GM23338 (cell line): ENCODE measurements around the gene COPS6. TPM values are rescaled to one million over a fixed set of nuclear protein-coding genes. Genes with fewer than 3 reads are reported as not detected.

Experiments
- ATAC-seq: fragments of 200-7000 bp; cut with Tn5 transposase; 3 replicates; pipeline ENCODE4 v1.9.1; 2020
- DNase-seq: peaks from one replicate; pipeline ENCODE4 v3.0.0-alpha.2; 2015; ENCODE audit warnings: low spot score
- H2AFZ ChIP-seq: fragments of 200-600 bp; sonication (generic); 2 replicates; pipeline ENCODE4 v1.8.0; 2016; ENCODE audit warnings: antibody characterized with exemption, mild to moderate bottlenecking, moderate library complexity
- H3F3A ChIP-seq: fragments of 200-600 bp; sonication (generic); replicated peaks from 2 replicates; pipeline ENCODE4 v1.8.0; 2017; ENCODE audit warnings: antibody characterized with exemption, mixed run types, low read depth
- H3K27ac ChIP-seq: fragments of 200-600 bp; sonication (generic); 2 replicates; pipeline ENCODE4 v1.6.1; 2016; ENCODE audit warnings: low read depth
- H3K27me3 ChIP-seq: fragments of 200-600 bp; sonication (generic); 2 replicates; pipeline ENCODE4 v1.8.0; 2016; ENCODE audit warnings: mild to moderate bottlenecking, mixed run types, moderate library complexity; ENCODE audit not compliant: insufficient read depth
- H3K36me3 ChIP-seq: fragments of 200-600 bp; sonication (generic); 2 replicates; pipeline ENCODE4 v1.8.0; 2016; ENCODE audit warnings: mild to moderate bottlenecking; ENCODE audit not compliant: insufficient read depth
- H3K4me1 ChIP-seq: fragments of 200-600 bp; sonication (generic); 2 replicates; pipeline ENCODE4 v1.8.0; 2016; ENCODE audit warnings: mild to moderate bottlenecking, moderate library complexity; ENCODE audit not compliant: insufficient read depth
- H3K4me2 ChIP-seq: fragments of 200-600 bp; sonication (generic); 2 replicates; pipeline ENCODE4 v1.7.1; 2017; ENCODE audit warnings: mixed run types
- H3K4me3 ChIP-seq: fragments of 200-600 bp; sonication (generic); 2 replicates; pipeline ENCODE4 v1.6.1; 2016; ENCODE audit warnings: mixed run types
- H3K79me2 ChIP-seq: fragments of 200-600 bp; sonication (generic); replicated peaks from 2 replicates; pipeline ENCODE4 v1.8.0; 2017; ENCODE audit warnings: mild to moderate bottlenecking; ENCODE audit not compliant: insufficient read depth
- H3K9me2 ChIP-seq: fragments of 200-600 bp; sonication (generic); 2 replicates; pipeline ENCODE4 v1.8.0; 2017; ENCODE audit not compliant: insufficient read depth
- H4K20me1 ChIP-seq: fragments of 200-600 bp; sonication (generic); replicated peaks from 2 replicates; pipeline ENCODE4 v1.8.0; 2017; ENCODE audit warnings: mild to moderate bottlenecking; ENCODE audit not compliant: insufficient read depth
- H3K27ac Mint-ChIP-seq: 2 replicates; pipeline ENCODE4 v1.8.0; 2020; ENCODE audit warnings: inconsistent platforms, mild to moderate bottlenecking, moderate library complexity, mixed read lengths
- H3K27me3 Mint-ChIP-seq: 3 replicates; pipeline ENCODE4 v1.8.0; 2022; ENCODE audit warnings: low read depth, mild to moderate bottlenecking, moderate library complexity, mixed read lengths, inconsistent platforms; ENCODE audit not compliant: insufficient read depth, poor library complexity
- H3K36me3 Mint-ChIP-seq: 3 replicates; pipeline ENCODE4 v1.8.0; 2021; ENCODE audit warnings: low read depth, mild to moderate bottlenecking, inconsistent platforms, moderate library complexity, mixed read lengths
- H3K4me1 Mint-ChIP-seq: 3 replicates; pipeline ENCODE4 v1.8.0; 2020; ENCODE audit warnings: mild to moderate bottlenecking, inconsistent platforms, mixed read lengths
- H3K4me3 Mint-ChIP-seq: 3 replicates; pipeline ENCODE4 v1.8.0; 2021; ENCODE audit warnings: moderate library complexity, mild to moderate bottlenecking, inconsistent platforms, mixed read lengths
- H3K9me3 Mint-ChIP-seq: 3 replicates; pipeline ENCODE4 v1.8.0; 2020; ENCODE audit warnings: moderate library complexity, mild to moderate bottlenecking, inconsistent platforms, mixed read lengths
- CREB1 ChIP-seq: fragments of 250-450 bp; sonication (Bioruptor Pico); IDR thresholded peaks from 2 replicates; pipeline ENCODE4 v1.5.0; 2020; ENCODE audit warnings: low read depth, mild to moderate bottlenecking, moderate library complexity
- EZH2 ChIP-seq: fragments of 200-600 bp; sonication (generic); IDR thresholded peaks from one replicate; pipeline ENCODE4 v1.8.0; 2017; ENCODE audit warnings: antibody characterized with exemption, mild to moderate bottlenecking, low read depth; ENCODE audit not compliant: unreplicated experiment
- EZH2phosphoT487 ChIP-seq: fragments of 200-600 bp; sonication (generic); IDR thresholded peaks from one replicate; pipeline ENCODE4 v1.8.1; 2018; ENCODE audit warnings: antibody characterized with exemption; ENCODE audit not compliant: unreplicated experiment
- JUNB ChIP-seq: IDR thresholded peaks from one replicate; pipeline ENCODE4 v1.6.1; 2016; ENCODE audit warnings: antibody characterized with exemption; ENCODE audit not compliant: unreplicated experiment
- NANOG ChIP-seq: IDR thresholded peaks from 2 replicates; pipeline ENCODE4 v1.6.1; 2016; ENCODE audit warnings: antibody characterized with exemption, borderline replicate concordance
- POLR2AphosphoS5 ChIP-seq: IDR thresholded peaks from 2 replicates; pipeline ENCODE4 v1.6.1; 2016; ENCODE audit warnings: antibody characterized with exemption, low read depth
- ZNF114 ChIP-seq: fragments of 250-450 bp; sonication (Bioruptor Pico); IDR thresholded peaks from 2 replicates; pipeline ENCODE4 v1.5.0; 2020; ENCODE audit warnings: mild to moderate bottlenecking, moderate library complexity
- ZNF331 ChIP-seq: fragments of 250-450 bp; sonication (Bioruptor Pico); IDR thresholded peaks from 2 replicates; pipeline ENCODE4 v1.5.0; 2020; ENCODE audit warnings: low read depth, mild to moderate bottlenecking, moderate library complexity
- polyA plus RNA-seq: library from polyadenylated mRNA; unstranded; fragments of >200 nt; fragmentation: Nextera tagmentation; extraction: Ambion mirVana; gene quantifications from 2 replicates; pipeline ENCODE4 v1.2.1, GENCODE V29; 2016
- total RNA-seq: library from RNA; depleted of rRNA; stranded (reverse); fragments of >200 nt; shearing (Covaris generic); gene quantifications from 2 replicates; pipeline ENCODE4 v1.2.3, GENCODE V29; 2014
- TF ChIP-seq, protein P1 (sequence below): IDR thresholded peaks from one replicate; pipeline ENCODE4 v1.6.1; 2018; ENCODE audit warnings: antibody characterized with exemption; ENCODE audit not compliant: unreplicated experiment
- TF ChIP-seq, protein P2 (sequence below), 2 experiments: fragments of 200-600 bp in 1 of 2; sonication (generic) in 1 of 2; conservative IDR thresholded peaks; 2 replicates each; pipeline versions ENCODE4 v1.5.1 to v1.6.1; 2016 to 2017; ENCODE audit warnings: antibody characterized with exemption in 2 of 2, low read depth in 2 of 2, mild to moderate bottlenecking in 2 of 2, moderate library complexity in 1 of 2
- TF ChIP-seq, protein P3 (sequence below): fragments of 250-450 bp; sonication (Bioruptor Pico); IDR thresholded peaks from 2 replicates; pipeline ENCODE4 v1.5.0; 2020; ENCODE audit warnings: mild to moderate bottlenecking, moderate library complexity

The COPS6 gene
- total and polyA plus RNA-seq, 2 experiments from 2014 or later: 89.8 to 198 TPM

DNA sequence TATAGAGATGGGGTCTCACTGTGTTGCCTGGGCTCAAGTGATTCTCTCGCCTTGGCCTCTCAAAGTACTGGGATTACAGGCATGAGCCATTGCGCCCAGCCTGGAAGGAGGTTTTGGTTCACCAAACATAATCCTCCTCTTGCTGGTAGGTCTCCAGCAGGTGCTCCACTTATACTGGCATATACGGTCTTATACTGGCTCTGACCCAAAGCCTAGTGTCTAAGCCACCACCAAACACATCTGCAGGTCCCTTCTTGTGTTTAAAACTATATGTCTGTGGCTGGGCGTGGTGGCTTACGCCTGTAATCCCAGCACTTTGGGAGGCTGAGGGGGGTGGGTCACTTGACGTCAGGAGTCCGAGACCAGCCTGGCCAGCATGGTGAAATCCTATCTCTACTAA, 43.4 kb downstream of the COPS6 start:
- H3K4me1 Mint-ChIP-seq: peaks cover 11% of the 10 kb centered on the region
- H3K4me1 ChIP-seq: peaks cover 4% of the 10 kb centered on the region; the same call in 1 of the 2 replicates
- TF ChIP-seq, protein P1, sequence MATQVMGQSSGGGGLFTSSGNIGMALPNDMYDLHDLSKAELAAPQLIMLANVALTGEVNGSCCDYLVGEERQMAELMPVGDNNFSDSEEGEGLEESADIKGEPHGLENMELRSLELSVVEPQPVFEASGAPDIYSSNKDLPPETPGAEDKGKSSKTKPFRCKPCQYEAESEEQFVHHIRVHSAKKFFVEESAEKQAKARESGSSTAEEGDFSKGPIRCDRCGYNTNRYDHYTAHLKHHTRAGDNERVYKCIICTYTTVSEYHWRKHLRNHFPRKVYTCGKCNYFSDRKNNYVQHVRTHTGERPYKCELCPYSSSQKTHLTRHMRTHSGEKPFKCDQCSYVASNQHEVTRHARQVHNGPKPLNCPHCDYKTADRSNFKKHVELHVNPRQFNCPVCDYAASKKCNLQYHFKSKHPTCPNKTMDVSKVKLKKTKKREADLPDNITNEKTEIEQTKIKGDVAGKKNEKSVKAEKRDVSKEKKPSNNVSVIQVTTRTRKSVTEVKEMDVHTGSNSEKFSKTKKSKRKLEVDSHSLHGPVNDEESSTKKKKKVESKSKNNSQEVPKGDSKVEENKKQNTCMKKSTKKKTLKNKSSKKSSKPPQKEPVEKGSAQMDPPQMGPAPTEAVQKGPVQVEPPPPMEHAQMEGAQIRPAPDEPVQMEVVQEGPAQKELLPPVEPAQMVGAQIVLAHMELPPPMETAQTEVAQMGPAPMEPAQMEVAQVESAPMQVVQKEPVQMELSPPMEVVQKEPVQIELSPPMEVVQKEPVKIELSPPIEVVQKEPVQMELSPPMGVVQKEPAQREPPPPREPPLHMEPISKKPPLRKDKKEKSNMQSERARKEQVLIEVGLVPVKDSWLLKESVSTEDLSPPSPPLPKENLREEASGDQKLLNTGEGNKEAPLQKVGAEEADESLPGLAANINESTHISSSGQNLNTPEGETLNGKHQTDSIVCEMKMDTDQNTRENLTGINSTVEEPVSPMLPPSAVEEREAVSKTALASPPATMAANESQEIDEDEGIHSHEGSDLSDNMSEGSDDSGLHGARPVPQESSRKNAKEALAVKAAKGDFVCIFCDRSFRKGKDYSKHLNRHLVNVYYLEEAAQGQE: no peak
- TF ChIP-seq EZH2: no peak
- no peak for TF ChIP-seq EZH2phosphoT487
- no peak for TF ChIP-seq POLR2AphosphoS5
- no peak for TF ChIP-seq ZNF331 (CRISPR knock-in tag)
- TF ChIP-seq, protein P2, sequence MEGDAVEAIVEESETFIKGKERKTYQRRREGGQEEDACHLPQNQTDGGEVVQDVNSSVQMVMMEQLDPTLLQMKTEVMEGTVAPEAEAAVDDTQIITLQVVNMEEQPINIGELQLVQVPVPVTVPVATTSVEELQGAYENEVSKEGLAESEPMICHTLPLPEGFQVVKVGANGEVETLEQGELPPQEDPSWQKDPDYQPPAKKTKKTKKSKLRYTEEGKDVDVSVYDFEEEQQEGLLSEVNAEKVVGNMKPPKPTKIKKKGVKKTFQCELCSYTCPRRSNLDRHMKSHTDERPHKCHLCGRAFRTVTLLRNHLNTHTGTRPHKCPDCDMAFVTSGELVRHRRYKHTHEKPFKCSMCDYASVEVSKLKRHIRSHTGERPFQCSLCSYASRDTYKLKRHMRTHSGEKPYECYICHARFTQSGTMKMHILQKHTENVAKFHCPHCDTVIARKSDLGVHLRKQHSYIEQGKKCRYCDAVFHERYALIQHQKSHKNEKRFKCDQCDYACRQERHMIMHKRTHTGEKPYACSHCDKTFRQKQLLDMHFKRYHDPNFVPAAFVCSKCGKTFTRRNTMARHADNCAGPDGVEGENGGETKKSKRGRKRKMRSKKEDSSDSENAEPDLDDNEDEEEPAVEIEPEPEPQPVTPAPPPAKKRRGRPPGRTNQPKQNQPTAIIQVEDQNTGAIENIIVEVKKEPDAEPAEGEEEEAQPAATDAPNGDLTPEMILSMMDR (conservative IDR thresholded peaks at IDR 0.05; ENCODE audit: low read depth in 2 of 2): no peak
- no peak for TF ChIP-seq CREB1 (CRISPR knock-in tag)
- TF ChIP-seq NANOG: no peak
- TF ChIP-seq JUNB: no peak
- TF ChIP-seq, protein P3, sequence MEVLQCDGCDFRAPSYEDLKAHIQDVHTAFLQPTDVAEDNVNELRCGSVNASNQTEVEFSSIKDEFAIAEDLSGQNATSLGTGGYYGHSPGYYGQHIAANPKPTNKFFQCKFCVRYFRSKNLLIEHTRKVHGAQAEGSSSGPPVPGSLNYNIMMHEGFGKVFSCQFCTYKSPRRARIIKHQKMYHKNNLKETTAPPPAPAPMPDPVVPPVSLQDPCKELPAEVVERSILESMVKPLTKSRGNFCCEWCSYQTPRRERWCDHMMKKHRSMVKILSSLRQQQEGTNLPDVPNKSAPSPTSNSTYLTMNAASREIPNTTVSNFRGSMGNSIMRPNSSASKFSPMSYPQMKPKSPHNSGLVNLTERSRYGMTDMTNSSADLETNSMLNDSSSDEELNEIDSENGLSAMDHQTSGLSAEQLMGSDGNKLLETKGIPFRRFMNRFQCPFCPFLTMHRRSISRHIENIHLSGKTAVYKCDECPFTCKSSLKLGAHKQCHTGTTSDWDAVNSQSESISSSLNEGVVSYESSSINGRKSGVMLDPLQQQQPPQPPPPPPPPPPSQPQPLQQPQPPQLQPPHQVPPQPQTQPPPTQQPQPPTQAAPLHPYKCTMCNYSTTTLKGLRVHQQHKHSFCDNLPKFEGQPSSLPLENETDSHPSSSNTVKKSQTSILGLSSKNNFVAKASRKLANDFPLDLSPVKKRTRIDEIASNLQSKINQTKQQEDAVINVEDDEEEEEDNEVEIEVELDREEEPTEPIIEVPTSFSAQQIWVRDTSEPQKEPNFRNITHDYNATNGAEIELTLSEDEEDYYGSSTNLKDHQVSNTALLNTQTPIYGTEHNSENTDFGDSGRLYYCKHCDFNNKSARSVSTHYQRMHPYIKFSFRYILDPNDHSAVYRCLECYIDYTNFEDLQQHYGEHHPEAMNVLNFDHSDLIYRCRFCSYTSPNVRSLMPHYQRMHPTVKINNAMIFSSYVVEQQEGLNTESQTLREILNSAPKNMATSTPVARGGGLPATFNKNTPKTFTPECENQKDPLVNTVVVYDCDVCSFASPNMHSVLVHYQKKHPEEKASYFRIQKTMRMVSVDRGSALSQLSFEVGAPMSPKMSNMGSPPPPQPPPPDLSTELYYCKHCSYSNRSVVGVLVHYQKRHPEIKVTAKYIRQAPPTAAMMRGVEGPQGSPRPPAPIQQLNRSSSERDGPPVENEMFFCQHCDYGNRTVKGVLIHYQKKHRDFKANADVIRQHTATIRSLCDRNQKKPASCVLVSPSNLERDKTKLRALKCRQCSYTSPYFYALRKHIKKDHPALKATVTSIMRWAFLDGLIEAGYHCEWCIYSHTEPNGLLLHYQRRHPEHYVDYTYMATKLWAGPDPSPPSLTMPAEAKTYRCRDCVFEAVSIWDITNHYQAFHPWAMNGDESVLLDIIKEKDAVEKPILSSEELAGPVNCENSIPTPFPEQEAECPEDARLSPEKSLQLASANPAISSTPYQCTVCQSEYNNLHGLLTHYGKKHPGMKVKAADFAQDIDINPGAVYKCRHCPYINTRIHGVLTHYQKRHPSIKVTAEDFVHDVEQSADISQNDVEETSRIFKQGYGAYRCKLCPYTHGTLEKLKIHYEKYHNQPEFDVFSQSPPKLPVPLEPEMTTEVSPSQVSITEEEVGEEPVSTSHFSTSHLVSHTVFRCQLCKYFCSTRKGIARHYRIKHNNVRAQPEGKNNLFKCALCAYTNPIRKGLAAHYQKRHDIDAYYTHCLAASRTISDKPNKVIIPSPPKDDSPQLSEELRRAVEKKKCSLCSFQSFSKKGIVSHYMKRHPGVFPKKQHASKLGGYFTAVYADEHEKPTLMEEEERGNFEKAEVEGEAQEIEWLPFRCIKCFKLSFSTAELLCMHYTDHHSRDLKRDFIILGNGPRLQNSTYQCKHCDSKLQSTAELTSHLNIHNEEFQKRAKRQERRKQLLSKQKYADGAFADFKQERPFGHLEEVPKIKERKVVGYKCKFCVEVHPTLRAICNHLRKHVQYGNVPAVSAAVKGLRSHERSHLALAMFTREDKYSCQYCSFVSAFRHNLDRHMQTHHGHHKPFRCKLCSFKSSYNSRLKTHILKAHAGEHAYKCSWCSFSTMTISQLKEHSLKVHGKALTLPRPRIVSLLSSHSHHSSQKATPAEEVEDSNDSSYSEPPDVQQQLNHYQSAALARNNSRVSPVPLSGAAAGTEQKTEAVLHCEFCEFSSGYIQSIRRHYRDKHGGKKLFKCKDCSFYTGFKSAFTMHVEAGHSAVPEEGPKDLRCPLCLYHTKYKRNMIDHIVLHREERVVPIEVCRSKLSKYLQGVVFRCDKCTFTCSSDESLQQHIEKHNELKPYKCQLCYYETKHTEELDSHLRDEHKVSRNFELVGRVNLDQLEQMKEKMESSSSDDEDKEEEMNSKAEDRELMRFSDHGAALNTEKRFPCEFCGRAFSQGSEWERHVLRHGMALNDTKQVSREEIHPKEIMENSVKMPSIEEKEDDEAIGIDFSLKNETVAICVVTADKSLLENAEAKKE (CRISPR knock-in tag): no peak
- TF ChIP-seq ZNF114 (CRISPR knock-in tag): no peak
- no peak for ATAC-seq
- 0 out of 2 replicates have a peak, but pooled peaks cover 3% of the 10 kb centered on the region for H3F3A ChIP-seq
- no peaks in the 10 kb centered on the region for H4K20me1 ChIP-seq
- no peaks in the 10 kb centered on the region for H3K36me3 ChIP-seq
- H3K4me3 Mint-ChIP-seq: no peak overlapping the region
- H3K27me3 ChIP-seq: peaks cover 21% of the 10 kb centered on the region
- no peak overlapping the region for H2AFZ ChIP-seq
- no peaks in the 10 kb centered on the region for H3K79me2 ChIP-seq
- H3K27ac ChIP-seq: no peak overlapping the region
- no peaks in the 10 kb centered on the region for H3K9me3 Mint-ChIP-seq
- H3K9me2 ChIP-seq: no peaks in the 10 kb centered on the region
- no peak overlapping the region for H3K4me2 ChIP-seq
- H3K4me3 ChIP-seq: no peak overlapping the region
- no peaks in the 10 kb centered on the region for H3K36me3 Mint-ChIP-seq
- H3K27ac Mint-ChIP-seq: no peak overlapping the region
- H3K27me3 Mint-ChIP-seq: peaks cover 13% of the 10 kb centered on the region
- no peak for DNase-seq
